ENCODE data around the gene CHL1.

The CHL1 gene

DNA sequence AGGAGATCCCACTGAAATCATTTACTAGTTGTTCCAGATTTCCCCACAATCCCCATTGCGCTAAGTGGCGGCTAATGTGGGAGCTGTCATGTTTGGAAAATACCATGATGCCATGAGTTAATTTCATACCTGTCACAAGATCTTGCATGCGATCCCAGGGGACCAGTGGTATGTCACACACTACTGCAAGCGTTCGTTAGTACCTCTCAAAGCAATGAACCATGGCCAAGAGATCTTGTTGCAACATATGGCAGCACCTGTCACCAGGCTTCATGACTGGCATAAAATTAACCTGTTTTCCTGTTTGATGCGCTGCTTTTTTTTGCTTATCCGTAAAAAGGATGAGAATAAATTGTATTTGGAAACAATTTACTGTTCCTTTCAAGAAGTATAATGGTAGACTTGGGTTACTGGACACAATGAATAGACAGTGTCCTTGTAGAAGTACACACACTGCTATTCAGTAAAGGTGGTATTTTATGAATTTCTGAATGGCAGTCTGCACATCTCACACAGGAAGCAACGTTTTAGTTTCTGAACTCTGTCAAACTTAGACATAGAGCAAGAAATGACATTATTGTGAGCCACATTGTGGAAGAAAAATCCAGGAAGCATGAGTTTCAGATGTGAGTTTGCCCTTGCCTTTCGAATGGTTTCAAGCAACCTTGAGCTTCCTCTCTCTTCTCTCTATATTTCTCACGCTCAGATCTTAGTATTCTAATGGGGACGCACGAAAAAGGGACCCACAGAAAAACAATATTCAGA, 81.9 kb downstream of the CHL1 start:
- no peak for DNase-seq (ENCODE audit: low spot score)

DNA sequence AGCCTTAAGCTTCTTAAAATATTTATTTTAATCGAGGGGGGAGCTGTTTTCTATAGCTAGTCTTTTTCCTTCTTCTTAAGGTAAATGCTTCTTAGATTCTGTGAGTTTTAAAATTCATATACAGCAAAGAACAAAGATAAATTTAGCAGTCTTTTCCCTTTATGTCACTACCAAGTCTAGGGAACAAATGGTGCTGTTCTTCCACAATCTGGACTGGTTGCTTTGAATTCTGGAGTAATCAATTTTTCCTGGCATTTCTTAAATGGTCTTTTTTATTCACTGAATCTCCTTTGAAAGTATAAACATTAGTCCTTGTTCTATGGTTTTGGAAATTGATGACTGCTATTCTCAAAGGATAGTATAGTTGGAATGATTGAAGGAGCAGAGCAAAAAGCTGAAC, 82.8 kb downstream of the CHL1 start:
- no peak for DNase-seq (ENCODE audit: low spot score)

DNA sequence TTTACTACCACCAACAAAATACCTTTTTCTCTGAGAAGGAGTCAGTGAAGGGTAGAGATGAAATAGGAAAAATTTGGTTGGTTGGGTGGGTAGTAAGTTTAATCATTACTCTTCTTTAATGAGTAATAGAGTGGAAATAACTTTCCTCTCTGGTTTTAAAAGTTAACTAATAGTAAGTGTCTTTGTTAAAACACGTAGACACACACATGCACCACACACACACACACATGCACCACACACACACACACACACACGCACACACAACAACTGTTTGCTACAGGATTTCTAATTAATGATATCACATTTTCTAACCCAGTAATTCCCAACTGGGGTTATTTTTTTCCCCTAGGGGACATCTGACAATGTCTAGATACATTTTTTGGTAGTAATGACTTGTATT, 84.1 kb downstream of the CHL1 start:
- DNase-seq (ENCODE audit: low spot score), result no peak

DNA sequence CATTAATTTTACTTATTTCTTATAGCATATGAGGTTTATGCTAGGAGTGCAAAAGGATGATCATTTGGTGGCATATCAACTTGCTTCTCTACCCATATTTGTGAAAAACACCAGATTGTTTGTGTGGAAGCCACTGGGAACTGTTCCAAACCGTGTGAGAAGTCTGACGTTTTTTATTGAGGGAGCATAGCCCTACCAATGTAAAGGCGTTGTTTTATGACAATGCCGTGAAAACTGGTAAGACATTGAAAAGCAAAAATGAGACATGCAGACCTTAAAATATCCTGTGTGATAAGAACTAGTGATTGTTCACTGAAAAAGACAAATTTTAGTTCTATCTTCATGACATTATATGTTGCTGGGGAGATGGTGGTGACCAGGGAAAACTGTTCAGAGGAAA, 87.8 kb downstream of the CHL1 start:
- no peak for DNase-seq (ENCODE audit: low spot score)

DNA sequence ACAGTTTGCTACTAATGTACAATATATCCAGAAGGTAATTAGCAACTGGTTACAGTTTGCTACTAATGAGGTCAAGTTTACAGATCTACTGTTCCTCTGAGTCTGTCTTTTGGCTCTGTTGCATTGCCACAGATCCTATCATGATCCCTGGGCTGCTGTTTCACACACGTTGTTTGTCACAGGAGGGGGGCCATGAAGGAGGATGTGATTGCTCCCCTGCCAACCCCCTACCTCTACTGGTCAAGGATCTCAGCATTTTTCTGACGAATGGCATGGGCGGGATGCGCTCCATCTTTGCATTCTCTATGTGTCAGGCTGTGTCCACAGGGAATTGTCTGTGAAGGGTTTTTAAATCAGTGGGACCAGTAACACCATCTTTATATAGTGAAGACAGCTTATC, 91.9 kb downstream of the CHL1 start:
- DNase-seq (ENCODE audit: low spot score), result no peak

DNA sequence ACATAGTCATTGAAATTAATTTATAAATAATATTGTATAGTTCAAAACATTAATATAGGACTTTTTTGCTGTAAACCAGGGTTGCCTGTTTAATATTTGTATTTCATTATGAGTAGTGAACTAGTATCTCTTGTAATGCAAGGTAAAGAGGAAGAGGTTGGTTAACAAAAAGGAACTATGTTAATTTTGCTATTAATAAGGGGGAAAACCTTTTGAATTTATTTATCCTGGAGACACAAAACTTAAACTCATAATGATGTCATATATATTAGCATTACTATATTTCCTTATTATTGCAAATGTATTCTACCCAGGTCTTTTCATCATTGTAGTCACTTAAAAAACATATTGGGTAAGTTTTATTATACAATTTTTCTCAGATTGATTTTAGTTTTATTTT, 94.5 kb downstream of the CHL1 start:
- DNase-seq (ENCODE audit: low spot score), result no peak

DNA sequence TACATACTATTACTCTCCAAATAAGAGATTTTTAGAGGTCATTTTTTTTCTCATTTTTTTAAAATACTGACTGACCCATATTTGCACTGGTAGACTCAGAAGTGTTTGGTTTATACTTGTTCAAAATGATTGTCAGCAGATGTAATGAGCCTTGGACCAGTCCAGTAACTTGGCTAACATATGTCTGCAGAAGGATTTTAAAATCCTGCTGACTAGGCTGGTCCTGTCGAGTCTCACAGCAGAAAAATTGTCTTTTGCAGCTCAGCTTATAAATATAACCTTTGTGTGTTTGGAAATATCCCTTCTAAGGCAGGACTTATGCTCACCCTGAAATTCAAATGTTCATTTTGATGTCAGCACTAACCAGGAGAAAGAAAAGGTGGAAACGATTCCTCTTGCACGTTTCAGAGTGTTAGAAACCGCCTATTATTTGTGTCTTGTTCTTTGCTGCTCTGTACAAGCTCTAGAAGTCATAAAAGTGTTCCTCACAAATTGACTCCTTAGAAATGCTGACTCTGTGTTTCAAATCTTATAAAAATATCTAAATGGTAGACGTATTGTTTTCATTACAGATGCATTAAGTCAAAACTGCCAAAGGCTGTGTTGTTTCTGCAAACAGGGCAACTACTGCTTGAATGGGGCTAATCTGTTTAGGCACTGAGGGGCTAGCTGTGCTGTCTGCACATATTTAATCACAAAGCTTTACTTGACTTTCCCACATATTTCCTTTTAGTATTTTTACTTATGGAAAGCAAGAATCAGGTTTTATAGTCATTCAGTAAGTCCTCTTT, 95.3 kb downstream of the CHL1 start:
- DNase-seq (ENCODE audit: low spot score), result no peak

DNA sequence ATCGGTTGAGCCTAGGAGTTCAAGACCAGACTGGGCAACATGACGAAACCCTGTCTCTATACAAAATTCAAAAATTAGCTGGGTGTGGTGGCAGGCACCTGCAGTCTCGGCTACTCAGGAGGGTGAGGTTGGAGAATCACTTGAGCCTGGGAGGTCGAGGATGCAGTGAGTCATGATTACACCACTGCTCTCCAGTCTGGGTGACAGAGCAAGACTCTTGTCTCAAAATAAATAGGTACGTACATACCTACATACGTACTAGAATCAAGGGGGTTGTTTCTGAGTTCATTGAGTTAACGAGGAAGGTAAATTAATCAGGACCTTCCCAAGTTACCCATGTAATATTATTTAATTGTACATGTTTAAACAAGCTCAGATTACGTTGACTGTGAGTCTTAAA, 97.5 kb downstream of the CHL1 start:
- DNase-seq (ENCODE audit: low spot score), result no peak

DNA sequence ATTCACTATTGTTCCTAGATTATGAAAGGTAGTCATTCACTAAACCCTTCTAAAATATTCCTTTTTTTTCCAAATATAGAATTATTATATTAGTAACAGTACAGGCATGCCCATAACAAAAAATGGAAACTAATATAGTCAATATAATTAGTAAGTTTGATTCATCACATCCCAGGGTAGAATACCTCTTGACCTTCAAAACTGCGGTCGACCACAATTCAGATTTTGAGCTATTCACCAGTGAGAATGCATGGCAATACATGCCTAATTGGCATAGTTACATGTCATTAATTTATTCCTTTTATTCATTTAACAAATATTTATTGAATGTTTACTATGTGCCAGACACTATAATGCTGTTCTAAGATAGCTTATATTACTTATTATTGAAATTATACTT, 98.0 kb downstream of the CHL1 start:
- DNase-seq (ENCODE audit: low spot score), result no peak

DNA sequence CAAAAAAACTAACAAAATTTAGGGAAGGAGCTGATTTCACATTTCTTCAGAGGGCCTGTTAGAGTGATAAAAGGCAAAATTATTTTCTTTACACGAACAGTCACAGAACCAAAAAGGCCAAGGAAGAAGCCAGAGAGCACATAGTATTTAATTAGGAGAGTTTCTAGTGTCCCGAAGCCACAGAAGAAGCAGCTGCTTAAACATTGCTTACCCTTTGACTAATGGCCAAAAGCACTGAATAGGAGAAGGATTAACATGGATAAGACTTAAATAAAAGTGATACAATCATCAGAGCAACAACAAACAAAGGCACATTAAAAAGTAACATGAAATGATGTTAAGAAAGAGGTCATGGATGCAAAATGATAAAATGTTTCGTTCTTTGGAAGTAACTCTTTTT, 98.6 kb downstream of the CHL1 start:
- DNase-seq (ENCODE audit: low spot score), result no peak

DNA sequence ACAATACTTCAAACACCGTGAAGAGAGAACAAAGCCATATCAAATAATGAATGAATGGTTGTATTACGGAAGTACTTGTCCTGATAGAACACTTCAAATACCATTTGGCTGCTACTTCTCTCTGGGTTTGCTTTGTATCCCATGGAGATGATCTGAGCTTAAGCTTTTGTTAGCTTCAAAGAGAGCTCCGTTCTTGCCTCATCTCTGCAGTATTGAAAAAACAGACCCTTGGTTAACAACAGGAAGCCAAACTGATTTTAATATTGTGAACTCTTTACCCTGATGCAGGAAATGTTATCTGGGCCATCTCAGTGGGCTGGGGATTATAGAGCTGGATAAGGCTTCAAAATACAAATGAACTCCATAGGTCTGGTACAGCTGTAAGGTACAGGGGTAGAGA, 101.0 kb downstream of the CHL1 start:
- DNase-seq (ENCODE audit: low spot score), result no peak

DNA sequence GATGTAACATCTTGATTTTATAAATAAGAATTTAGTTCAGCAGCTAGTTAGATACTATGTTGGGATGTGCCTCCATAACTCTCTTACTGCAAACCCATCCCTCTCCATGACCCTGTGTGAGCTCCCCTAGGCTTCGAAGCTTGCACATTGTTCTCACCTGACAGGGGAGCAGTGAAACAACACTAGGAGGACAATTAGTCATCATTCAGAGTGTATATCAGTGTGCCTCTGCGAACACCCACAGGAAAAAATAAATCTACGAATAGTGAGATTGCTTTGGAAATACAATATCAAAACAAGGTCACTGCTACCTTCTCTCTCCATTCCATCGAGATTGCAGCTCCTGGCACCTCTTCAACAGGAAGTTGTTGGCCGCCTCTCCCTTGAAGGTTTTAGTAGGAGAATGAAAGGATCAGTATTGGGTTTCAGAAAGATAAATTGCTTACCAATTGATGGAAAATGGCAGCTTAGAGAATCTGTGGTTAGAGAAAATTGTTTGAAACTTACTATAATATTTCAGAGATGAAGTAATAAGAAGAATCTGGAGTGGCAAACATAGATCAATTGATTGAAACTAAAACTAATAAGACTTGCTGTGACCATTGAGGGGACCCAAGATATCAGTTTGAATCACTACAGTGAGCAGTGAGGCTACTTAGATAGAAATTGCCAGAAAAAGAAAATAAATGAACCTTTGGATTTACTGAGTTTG, 103.2 kb downstream of the CHL1 start:
- no peak for DNase-seq (ENCODE audit: low spot score)

DNA sequence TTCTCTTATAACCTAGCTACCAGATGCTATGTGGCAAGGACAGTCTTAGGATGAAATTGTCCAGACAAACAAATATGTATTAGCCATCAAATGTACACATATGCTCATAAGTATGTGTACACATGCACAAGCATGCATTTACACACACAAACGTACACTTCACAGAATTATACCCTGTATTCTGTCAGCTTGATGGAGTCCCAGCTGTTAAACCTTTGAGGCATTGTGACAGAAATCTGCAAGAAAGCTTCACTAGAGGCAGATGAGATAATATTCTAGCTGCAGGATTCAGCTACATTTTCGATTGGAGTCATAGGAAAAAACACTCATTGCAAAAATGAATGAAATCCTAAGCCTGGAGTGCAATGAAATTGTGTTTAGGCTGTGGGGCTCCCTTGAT, 110.6 kb downstream of the CHL1 start:
- DNase-seq (ENCODE audit: low spot score), result no peak

DNA sequence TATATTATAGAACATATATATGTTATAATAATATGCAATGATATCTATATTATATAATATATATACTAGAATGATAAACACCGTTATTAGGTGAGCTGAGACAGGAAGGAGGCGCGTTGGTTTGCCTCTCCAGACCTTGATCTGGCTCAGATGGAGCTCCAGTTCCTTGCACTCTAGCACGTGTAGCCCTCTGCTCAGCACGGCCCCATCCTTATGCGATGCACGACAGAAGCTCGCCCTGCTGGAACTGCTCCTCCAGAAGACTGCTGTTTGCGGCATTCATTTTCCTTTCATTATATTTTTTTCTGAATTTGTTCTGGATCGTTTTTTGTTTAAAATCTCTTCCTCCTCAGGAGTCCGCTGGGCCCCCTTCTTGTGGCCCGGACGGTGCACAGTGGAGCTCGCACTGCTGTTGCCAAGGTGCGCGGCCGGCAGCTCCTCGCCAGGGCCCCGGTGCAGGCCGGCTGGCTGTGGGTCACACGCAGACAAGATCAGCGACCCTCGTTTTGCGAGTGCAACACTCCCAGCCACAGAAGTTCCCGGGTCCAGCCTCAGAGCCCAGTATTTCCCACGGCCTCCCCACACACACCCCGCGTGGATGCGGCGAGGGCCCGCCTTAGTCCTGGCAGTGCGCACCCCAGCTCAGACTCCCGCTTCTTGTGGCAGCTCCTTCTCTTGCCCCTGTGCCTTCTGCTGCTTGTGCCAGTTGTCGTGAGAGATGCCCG, 112.2 kb downstream of the CHL1 start:
- DNase-seq (ENCODE audit: low spot score), result no peak

DNA sequence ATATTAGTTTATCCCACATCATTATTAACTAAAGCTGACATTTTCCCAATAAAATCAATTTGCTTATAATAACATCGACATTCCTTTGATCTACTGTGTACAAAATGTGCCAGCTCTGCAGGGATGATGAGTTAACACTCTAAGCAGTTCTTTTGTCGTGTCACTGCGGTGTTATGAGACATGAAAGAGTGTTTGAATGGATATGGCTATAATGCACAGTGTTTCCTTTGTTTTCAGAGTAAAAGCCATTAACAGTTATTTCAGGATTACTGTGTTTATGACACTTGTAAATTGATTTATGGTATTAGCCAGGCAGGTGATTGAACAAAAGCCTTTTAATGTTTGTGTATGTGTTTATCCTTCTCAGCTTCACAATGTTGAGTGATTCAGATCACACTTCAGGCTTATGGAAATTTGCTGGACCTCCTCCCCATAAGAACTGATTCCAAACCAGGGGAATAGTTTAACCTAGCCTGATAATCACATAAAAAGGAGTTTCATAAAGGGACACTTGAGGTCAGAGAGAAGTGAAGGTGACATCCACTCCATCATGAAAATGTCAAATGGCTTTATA, 115.7 kb downstream of the CHL1 start:
- DNase-seq (ENCODE audit: low spot score), result no peak

DNA sequence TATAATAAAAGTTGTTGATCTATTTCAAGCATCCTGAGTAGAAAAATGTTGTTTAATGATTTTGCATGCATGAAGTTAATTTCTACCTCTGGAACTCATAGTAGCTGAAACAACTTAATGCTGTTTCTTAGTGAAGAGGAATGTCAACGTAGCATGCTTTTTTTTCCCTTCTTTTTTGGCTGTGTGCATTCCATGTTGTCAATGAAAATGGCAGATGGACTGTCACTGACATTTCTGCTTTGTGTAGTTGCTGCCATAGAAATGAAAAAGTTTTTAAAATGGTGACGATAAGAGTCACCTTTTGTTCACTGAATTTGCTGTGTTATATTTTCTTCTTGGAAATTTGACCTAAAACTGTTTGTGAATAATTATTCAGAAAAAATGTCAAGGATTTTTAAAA, 116.3 kb downstream of the CHL1 start:
- no peak for DNase-seq (ENCODE audit: low spot score)

DNA sequence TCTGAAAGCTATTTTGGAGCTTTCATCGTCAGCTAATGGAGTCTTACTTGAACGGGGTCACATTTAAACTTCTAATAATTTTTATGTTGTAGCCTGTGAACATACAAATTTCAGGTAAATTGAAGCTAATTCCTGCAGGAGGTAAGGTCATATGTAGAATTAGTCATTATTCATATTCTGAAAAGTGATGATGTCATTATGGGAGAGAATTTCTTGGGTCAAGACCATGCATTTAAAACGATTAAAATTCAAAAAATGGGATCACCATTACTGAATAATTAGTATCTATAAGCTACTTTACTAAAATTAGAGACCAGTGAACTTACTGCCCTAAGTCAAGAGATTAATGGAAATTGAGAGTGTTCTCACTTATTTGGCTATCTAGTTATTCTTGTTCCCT, 120.4 kb downstream of the CHL1 start:
- no peak for DNase-seq (ENCODE audit: low spot score)

DNA sequence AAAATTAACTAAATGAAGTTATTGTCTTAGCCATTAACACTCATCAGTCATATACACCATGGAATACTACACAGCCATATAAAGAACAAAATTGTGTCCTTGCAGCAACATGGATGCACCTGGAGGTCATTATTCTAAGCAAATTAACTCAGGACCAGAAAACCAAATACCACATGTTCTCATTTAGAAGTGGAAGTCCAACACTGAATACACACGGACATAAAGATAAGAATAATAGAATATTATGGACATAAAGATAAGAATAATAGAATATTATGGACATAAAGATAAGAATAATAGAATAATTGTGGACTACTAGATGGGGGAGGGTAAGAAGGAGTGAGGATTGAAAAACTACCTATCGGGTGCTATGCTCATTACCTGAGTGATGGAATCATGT, 122.3 kb downstream of the CHL1 start:
- no peak for DNase-seq (ENCODE audit: low spot score)

DNA sequence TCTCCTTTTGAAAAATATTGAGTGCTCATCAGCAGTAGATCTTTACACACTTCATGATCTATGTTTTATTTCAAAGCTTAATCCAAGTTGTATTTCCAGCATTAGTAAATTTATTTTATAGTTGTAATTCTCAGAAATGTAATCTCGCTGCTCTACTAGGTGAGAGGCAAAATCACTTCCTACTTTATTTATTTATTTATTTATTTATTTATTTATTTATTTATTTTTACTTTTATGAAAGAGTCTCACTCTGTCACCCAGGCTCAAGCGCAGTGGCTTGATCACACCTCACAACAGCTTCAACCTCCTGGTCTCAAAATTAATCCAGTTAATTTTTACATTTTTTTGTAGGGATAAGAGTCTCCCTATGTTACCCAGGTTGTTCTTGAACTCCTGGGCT, 127.9 kb downstream of the CHL1 start:
- no peak for DNase-seq (ENCODE audit: low spot score)

DNA sequence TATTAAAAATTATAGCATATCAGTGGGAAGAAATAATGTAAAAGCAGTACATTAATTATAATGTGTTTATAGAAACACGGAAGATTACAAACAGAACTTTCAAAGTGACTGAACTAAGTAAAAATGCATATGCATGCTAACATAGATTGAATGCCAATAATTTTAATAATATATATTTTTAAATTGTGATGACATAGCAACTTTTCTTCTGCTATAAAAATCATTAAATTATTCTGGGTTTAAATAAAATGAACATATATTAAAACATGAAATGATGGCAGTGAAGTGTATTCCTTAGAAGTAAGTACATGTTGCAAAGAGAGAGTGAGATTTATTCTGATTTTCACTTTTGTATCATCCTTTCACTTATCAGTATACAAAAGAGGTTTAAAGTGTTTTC, 128.9 kb downstream of the CHL1 start:
- DNase-seq (ENCODE audit: low spot score), result no peak

DNA sequence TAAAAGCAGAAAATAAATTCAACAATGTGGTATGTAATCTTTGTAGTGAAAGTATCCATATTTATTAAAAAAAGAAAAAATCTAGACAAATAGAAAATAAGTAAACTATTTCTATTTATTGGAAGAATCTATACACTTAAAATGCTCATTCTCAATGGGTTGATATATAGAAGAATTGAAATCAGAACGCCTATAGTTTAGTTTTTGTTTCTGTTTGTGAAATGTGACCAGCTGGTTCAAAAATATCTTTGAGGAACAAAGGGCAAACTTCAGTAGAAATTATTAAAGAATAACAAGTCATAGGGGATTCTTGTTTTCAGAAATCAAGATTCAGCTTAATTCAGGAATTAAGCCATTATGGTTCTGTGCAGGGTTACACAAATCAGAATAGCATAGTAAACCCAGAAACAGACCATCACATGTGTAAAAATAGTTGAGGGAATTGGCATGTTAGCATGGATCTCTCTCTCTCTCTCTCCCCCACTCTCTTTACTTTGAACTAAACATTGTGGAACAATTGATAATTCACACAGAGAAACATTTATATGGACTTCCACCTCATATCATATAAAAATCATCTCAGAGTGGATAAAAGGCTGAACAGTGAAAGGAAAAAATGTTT, 134.0 kb downstream of the CHL1 start:
- DNase-seq (ENCODE audit: low spot score), result no peak

DNA sequence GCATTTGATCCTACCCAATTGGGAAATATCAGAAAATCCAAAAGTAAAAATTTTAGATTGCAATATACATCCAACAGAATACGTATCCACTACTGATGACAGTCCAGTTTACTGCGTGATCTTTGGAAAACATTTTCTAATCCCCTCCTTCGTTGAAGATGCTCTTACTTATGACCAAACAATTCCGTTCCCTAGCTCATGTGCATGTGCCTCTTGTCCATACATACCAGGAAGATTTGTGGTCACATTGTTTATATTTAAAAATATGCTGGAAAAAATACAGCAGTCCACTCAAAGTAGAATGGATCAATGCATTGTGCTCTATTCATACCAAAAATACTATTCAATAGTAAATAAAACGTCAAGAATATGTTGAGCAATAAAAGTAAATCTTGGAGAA, 135.3 kb downstream of the CHL1 start:
- DNase-seq (ENCODE audit: low spot score), result no peak

Data from activated CD4-positive, alpha-beta T cell treated with anti-CD3 and anti-CD28 coated beads, Interleukin-2, Interleukin-4, amounts not matched to agents 100 ng/mL and 50 ng/mL, durations not matched to agents 16 hours and 8 hours (primary cell).